Measurements from ENCODE around the gene TMEM242. TPM values are rescaled to one million over a fixed set of nuclear protein-coding genes. Genes with fewer than 3 reads are reported as not detected.
A peak's percentile ranks its signal among the peaks of the same experiment; 100 is the strongest.

The TMEM242 gene
- total and polyA plus RNA-seq, 8 donors, result 10.9 to 15.2 (median 12.8) TPM

- peaks cover 0 to 36% of the 10 kb centered on the region in 2 donors for H3K4me1 ChIP-seq
- intact Hi-C loops (cut with DNase I), result no loop called here
- no peak for TF ChIP-seq CTCF (IDR thresholded peaks at IDR 0.05)
Measured at GRCh38 chr6:157307661-157308060, 15.7 kb downstream of the TMEM242 start.

GRCh38 chr6:157305670-157306653 is 17.4 kb downstream of the TMEM242 start:
- no peaks in the 10 kb centered on the region for H3K36me3 ChIP-seq
- H3K9me3 ChIP-seq, result no peaks in the 10 kb centered on the region
- peak overlapping the region in 1 of 2 donors; percentile 76 for H3K27ac ChIP-seq
- intact Hi-C loops (cut with DNase I), result no loop called here
- H3K4me3 ChIP-seq, result peak overlapping the region in 1 of 2 donors; percentile 10
- peaks cover 0 to 36% of the 10 kb centered on the region in 2 donors for H3K4me1 ChIP-seq
- TF ChIP-seq CTCF (IDR thresholded peaks at IDR 0.05), result no peak
- ATAC-seq, result peak; percentile 51
- DNase-seq, result no peak
- no peaks in the 10 kb centered on the region for H3K27me3 ChIP-seq

More at GRCh38 chr6:157307661-157308060, 15.7 kb downstream of the TMEM242 start:
- H3K36me3 ChIP-seq, result no peaks in the 10 kb centered on the region
- H3K27me3 ChIP-seq, result no peaks in the 10 kb centered on the region
- no peak overlapping the region for H3K4me3 ChIP-seq
- ATAC-seq (no peak), DNase-seq (no peak)
- H3K27ac ChIP-seq, result no peak overlapping the region
- H3K9me3 ChIP-seq, result no peaks in the 10 kb centered on the region

GRCh38 chr6:157304899-157305663 is 18.2 kb downstream of the TMEM242 start:
- Histone ChIP-seq H3K4me3 (peak overlapping the region in 1 of 2 donors; percentile 10), H3K9me3 (no peaks in the 10 kb centered on the region), H3K27me3 (no peaks in the 10 kb centered on the region), H3K36me3 (no peaks in the 10 kb centered on the region), H3K4me1 (peaks cover 0 to 36% of the 10 kb centered on the region in 2 donors), H3K27ac (peak overlapping the region; percentile 22 to 76)
- DNase-seq, result no peak
- peak; percentile 63 for ATAC-seq
- TF ChIP-seq CTCF (IDR thresholded peaks at IDR 0.05), result no peak
- intact Hi-C loops (cut with DNase I), result no loop called here

- no peak for TF ChIP-seq CTCF (IDR thresholded peaks at IDR 0.05)
- intact Hi-C loops (cut with DNase I), result no loop called here
- no peaks in the 10 kb centered on the region for H3K9me3 ChIP-seq
- H3K27me3 ChIP-seq, result no peaks in the 10 kb centered on the region
- DNase-seq (no peak), ATAC-seq (no peak)
- no peaks in the 10 kb centered on the region for H3K36me3 ChIP-seq
- peaks cover 0 to 36% of the 10 kb centered on the region in 2 donors for H3K4me1 ChIP-seq
- no peak overlapping the region for H3K4me3 ChIP-seq
- no peak overlapping the region for H3K27ac ChIP-seq
Measured at GRCh38 chr6:157302736-157303135, 20.6 kb downstream of the TMEM242 start.

GRCh38 chr6:157300436-157300835 is 22.9 kb downstream of the TMEM242 start:
- Histone ChIP-seq H3K27ac (no peak overlapping the region), H3K36me3 (no peaks in the 10 kb centered on the region), H3K27me3 (no peaks in the 10 kb centered on the region), H3K4me1 (peaks cover 0 to 19% of the 10 kb centered on the region in 2 donors), H3K9me3 (no peaks in the 10 kb centered on the region), H3K4me3 (no peak overlapping the region)
- no peak for TF ChIP-seq CTCF (IDR thresholded peaks at IDR 0.05)
- DNase-seq (no peak), ATAC-seq (no peak)
- intact Hi-C loops (cut with DNase I), result no loop called here
